Glutamatergic neuron (in vitro differentiated cells): ENCODE measurements around the gene TSEN34. TPM values are rescaled to one million over a fixed set of nuclear protein-coding genes. Genes with fewer than 3 reads are reported as not detected.

Experiments used
- DNase-seq: peaks from one replicate; pipeline ENCODE4 v3.0.0; 2022
- H3K27ac Mint-ChIP-seq: one replicate; pipeline ENCODE4 v1.8.0; 2020; ENCODE audit warnings: mild to moderate bottlenecking, mixed read lengths, inconsistent platforms; ENCODE audit not compliant: unreplicated experiment
- H3K27me3 Mint-ChIP-seq: one replicate; pipeline ENCODE4 v1.8.0; 2020; ENCODE audit warnings: mild to moderate bottlenecking, moderate library complexity, mixed read lengths, inconsistent platforms; ENCODE audit not compliant: unreplicated experiment
- H3K36me3 Mint-ChIP-seq: one replicate; pipeline ENCODE4 v1.8.0; 2020; ENCODE audit warnings: mild to moderate bottlenecking, mixed read lengths, inconsistent platforms; ENCODE audit not compliant: unreplicated experiment
- H3K4me1 Mint-ChIP-seq: one replicate; pipeline ENCODE4 v1.8.0; 2020; ENCODE audit warnings: mild to moderate bottlenecking, low read depth, mixed read lengths, inconsistent platforms; ENCODE audit not compliant: unreplicated experiment
- H3K4me3 Mint-ChIP-seq: one replicate; pipeline ENCODE4 v1.8.0; 2020; ENCODE audit warnings: mild to moderate bottlenecking, mixed read lengths, inconsistent platforms; ENCODE audit not compliant: unreplicated experiment
- H3K9me3 Mint-ChIP-seq: one replicate; pipeline ENCODE4 v1.8.0; 2020; ENCODE audit warnings: mild to moderate bottlenecking, moderate library complexity, mixed read lengths, inconsistent platforms; ENCODE audit not compliant: unreplicated experiment
- total RNA-seq: library from RNA; stranded (reverse); fragmentation: NEBNext Ultra II Directional; extraction: Animal tissue kit (Norgen Biotek cat#: 25700); gene quantifications from one replicate; pipeline ENCODE4 v1.2.1, GENCODE V29; 2021; ENCODE audit not compliant: unreplicated experiment
- TF ChIP-seq, protein P1 (sequence below): fragments of 200-600 bp; sonication (generic); IDR thresholded peaks from one replicate; pipeline ENCODE4 v1.5.0; 2021; ENCODE audit not compliant: partially characterized antibody, unreplicated experiment

The TSEN34 gene
- total RNA-seq, 1 donor from 2014 or later: 44.8 TPM

DNA sequence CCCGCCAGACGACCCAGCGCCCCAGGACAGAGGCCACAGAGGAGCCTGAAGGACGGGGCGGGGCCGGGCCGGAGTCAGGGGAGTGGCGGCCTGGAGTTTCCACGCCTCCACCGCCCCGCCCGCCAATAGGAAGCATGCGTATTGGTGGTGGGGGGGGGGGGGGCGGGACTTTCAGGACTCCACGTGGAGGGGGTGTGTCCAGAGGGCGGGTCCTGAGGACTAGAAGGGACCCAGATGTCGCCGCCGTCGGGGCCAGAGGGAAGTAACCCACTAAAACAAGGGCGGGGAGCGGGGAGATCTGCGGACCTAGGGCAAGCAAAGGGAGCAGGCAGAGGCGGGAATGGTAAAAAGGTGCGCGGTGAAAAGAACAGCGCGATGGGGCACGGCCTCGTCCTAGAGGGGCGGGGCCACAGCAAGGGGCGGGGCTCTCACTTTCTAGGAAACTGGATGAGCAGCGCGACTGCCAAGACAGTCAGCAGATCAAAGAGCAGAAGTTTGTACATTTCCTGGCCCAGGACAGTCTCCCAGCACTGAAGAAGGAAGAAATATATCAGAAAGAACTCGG is 28.8 kb upstream of the TSEN34 start:
- TF ChIP-seq, protein P1, sequence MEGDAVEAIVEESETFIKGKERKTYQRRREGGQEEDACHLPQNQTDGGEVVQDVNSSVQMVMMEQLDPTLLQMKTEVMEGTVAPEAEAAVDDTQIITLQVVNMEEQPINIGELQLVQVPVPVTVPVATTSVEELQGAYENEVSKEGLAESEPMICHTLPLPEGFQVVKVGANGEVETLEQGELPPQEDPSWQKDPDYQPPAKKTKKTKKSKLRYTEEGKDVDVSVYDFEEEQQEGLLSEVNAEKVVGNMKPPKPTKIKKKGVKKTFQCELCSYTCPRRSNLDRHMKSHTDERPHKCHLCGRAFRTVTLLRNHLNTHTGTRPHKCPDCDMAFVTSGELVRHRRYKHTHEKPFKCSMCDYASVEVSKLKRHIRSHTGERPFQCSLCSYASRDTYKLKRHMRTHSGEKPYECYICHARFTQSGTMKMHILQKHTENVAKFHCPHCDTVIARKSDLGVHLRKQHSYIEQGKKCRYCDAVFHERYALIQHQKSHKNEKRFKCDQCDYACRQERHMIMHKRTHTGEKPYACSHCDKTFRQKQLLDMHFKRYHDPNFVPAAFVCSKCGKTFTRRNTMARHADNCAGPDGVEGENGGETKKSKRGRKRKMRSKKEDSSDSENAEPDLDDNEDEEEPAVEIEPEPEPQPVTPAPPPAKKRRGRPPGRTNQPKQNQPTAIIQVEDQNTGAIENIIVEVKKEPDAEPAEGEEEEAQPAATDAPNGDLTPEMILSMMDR: no peak
- Mint-ChIP-seq H3K27me3 (peaks cover 27% of the 10 kb centered on the region), H3K27ac (no peak overlapping the region), H3K4me1 (peaks cover 9% of the 10 kb centered on the region), H3K9me3 (peaks cover 12% of the 10 kb centered on the region), H3K36me3 (peaks cover 14% of the 10 kb centered on the region), H3K4me3 (peak overlapping the region; percentile 83)
- peak; percentile 73 for DNase-seq

DNA sequence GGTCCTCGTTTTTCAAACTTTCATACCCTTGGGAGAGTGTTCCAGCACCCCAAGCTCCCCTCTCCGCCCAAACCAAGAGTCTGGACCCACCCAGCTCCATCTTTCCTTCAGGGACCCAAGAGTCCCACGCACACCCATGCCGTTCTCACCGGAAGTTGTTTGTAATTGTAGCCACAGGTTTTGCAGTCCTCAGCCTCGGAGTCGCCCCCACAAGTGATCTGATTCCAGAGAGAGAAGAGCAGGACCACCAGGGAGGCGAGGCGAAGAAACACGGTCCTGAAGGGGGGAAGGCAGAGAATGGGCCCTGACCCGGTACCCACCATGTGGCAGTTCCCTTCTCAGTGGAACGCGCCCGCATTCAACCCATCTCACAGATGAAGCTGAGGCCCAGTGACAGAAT is 28.2 kb upstream of the TSEN34 start:
- no peak for DNase-seq
- peaks cover 27% of the 10 kb centered on the region for H3K27me3 Mint-ChIP-seq
- peaks cover 14% of the 10 kb centered on the region for H3K36me3 Mint-ChIP-seq
- H3K9me3 Mint-ChIP-seq: peaks cover 12% of the 10 kb centered on the region
- H3K4me1 Mint-ChIP-seq: peaks cover 9% of the 10 kb centered on the region
- no peak overlapping the region for H3K27ac Mint-ChIP-seq
- TF ChIP-seq, protein P1: no peak
- no peak overlapping the region for H3K4me3 Mint-ChIP-seq

DNA sequence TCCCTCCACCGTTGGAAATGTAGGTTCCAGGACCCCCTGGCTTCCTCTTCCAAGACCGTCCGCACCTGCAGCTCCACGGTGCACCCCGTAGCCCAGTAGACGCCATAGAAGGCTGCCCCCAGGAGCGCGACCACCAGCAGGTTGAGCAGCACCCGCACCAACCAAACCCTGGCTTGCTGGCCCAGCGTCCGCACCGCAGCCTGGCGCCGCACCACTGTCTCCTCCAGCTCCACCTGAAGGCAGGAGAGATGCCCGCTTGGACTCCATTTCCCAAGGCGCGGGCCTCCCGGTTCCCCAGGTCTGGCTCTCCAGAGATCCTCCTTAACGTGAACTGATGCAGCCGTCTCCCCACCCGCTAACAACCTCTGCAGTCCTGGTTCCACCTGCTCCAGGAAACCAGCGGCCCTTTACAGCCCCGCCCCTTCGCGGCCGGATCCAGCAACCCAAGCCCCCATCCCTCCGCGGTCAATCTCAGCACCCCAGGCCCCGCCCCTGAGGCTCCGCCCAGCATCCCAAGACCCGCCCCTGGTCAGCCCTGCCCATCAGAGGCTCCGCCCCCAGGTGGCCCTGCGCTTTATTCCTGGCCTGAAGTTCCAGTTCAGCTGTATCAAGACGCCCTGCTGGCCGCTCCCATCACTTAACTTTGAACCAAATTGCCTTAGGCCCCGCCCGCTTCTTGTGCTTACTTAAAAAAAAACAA is 26.6 kb upstream of the TSEN34 start:
- peak; percentile 59 for DNase-seq
- TF ChIP-seq, protein P1: no peak
- peaks cover 11% of the 10 kb centered on the region for H3K9me3 Mint-ChIP-seq
- peaks cover 14% of the 10 kb centered on the region for H3K36me3 Mint-ChIP-seq
- H3K4me1 Mint-ChIP-seq: peaks cover 9% of the 10 kb centered on the region
- H3K4me3 Mint-ChIP-seq: no peak overlapping the region
- H3K27me3 Mint-ChIP-seq: peaks cover 24% of the 10 kb centered on the region
- no peak overlapping the region for H3K27ac Mint-ChIP-seq

DNA sequence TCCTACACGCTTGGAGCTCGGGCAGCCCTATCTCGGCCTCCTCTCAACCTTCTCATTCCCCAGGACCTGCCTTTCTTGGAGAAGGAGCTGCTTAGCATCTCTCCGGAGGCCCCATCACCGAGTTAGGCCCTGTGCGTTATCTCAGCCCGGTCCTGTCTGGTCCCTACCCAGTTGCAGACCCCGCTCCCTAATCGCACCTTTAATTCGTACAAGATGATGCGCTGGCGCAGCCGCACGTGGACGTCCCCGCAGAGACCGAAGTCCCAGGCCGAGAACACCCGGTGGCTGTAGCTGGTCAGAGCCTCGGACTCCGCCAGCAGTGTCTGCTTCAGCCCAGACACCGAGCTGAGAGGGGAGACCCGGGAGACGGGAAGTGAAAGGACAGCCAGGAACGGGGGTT is 25.9 kb upstream of the TSEN34 start:
- H3K27me3 Mint-ChIP-seq: peaks cover 19% of the 10 kb centered on the region
- DNase-seq: no peak
- no peak overlapping the region for H3K27ac Mint-ChIP-seq
- no peak overlapping the region for H3K4me3 Mint-ChIP-seq
- TF ChIP-seq, protein P1: no peak
- peaks cover 7% of the 10 kb centered on the region for H3K9me3 Mint-ChIP-seq
- H3K4me1 Mint-ChIP-seq: peaks cover 5% of the 10 kb centered on the region
- H3K36me3 Mint-ChIP-seq: peaks cover 14% of the 10 kb centered on the region
